Hindlimb muscle (tissue), 1 donor: ENCODE measurements around the gene MKNK2. TPM values are rescaled to one million over a fixed set of nuclear protein-coding genes. Genes with fewer than 3 reads are reported as not detected.

Experiments
- DNase-seq: peaks from one replicate; pipeline ENCODE4 v3.0.0-alpha.2; 2013
- polyA plus RNA-seq: library from polyadenylated mRNA; unstranded; fragments of 120-200 nt; gene quantifications from one replicate; pipeline ENCODE4 v1.2.1, GENCODE V29; 2013; ENCODE audit not compliant: insufficient read length

The MKNK2 gene
- polyA plus RNA-seq, 1 donor, result 116 TPM

- DNase-seq, result no peak
Observed at GRCh38 chr19:2079865-2080301, 28.8 kb upstream of the MKNK2 start.

GRCh38 chr19:2079076-2079864 is 28.2 kb upstream of the MKNK2 start:
- DNase-seq, result no peak

- no peak for DNase-seq
Observed at GRCh38 chr19:2077833-2078619, 27.0 kb upstream of the MKNK2 start.

GRCh38 chr19:2077398-2077797 is 26.4 kb upstream of the MKNK2 start:
- no peak for DNase-seq

DNA sequence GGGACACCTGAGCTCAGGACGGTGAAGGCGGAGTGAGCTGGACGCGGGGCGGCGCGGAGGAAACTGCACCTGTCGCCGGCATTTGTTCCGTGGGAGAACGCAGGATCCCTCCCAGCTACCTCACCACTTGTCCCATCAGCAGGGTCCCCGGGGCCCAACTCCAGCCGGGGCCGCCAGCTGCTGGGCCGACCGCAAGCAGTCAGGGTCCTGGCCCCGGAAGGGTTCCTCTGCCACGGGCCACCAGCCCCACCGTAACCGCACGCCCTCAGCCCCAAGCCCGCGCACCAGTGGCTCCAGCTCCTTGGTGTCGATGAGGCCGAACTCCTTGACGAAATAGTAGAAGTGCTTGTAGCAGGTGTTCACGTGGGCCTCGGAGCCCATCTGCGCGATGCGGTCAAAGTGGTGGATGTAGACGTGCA is 25.5 kb upstream of the MKNK2 start:
- DNase-seq, result no peak

DNA sequence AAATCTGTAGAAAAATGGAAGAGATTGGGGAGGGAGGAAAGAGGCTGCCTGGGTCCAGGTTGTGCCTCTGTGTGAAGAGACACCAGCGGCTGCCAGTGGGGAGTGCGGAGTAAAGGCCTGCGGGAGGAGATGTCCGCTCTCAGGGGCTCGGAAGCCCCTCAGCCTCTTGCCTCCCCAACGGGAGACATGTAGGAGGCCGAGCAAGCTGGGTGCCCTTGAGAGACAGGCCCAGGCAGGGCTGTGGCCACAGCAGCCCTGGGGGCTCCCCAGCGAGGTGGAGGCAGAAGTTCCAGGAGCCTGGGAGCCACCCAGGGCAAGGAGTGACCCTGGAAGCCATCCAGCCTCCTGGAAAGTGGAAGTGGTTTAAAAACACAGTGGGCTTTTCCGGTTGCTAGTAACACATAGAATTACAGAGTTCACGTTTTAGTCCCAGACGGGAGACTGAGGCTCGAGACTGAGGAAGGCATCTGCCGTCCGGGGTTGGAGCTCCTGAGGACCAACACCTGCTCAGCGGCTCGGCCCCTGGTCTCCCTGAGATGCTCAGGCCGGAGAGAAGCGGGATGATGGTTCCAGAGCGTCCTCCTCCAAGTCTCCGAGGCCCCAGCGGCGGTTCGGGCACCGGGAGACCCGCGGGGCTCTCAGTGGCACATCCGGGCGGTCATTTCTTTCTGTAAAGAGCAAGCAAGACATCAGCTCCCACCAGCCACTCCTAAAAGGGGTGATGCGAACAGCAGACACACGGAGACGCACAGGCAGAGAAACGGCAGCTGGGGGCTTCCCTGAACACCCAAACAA is 21.9 kb upstream of the MKNK2 start:
- no peak for DNase-seq

- DNase-seq, result no peak
Observed at GRCh38 chr19:2070986-2071673, 20.1 kb upstream of the MKNK2 start.

- no peak for DNase-seq
Observed at GRCh38 chr19:2070436-2070827, 19.4 kb upstream of the MKNK2 start.

DNA sequence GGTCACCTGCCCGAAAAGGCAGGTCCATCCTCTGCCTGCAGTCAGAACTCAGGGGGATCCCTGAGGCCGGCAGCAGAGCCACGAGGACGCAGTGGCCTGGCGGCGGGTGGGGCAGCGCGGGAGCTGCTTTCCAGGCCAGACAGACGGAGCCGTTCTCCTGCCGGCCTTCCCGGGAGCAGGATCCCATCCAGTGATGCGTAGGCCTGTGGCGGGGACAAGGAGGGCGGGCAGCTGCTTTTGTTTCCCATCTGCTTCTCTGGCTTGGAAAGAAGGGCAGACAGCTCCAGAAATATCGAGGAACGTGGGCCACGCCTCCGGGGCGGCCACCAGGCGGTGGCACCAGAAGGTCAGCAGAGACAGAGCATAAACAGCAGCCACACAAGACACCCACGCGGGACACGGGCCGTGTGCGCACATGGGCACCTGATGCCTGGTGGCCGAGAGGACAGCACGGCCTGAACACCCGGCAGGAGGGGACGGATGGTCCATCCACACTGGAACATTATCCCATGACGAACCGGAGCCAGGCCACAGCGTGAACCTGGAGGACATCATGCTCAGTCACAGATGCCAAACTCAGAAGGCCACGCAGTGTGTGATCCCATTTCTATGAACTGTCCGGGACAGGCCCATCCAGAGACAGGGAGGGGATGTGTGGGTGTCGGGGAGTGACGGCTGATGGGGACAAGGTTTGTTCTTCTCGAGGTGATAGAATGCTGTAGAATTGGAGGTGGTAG is 13.9 kb upstream of the MKNK2 start:
- DNase-seq, result no peak

- no peak for DNase-seq
Observed at GRCh38 chr19:2064395-2064787, 13.3 kb upstream of the MKNK2 start.

GRCh38 chr19:2063824-2064223 is 12.8 kb upstream of the MKNK2 start:
- DNase-seq, result no peak

- no peak for DNase-seq
Observed at GRCh38 chr19:2062770-2063169, 11.7 kb upstream of the MKNK2 start.

DNA sequence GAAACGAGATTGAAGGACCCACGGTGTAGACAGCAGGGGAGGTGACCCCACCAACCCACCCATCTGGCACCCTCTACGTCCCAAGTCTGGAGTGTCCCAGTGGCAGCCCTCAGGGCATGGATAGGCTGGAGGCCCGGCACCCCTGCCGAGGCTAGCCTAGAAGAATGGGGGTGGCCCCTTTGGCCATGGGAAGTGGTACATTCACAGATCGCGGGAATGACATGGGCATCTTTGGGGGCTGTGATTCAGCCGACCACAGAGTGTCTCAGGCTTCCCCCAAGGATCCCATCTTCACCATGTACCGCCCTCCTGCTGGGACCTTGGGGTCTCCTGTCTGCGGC is 11.3 kb upstream of the MKNK2 start:
- no peak for DNase-seq

- DNase-seq, result peak; percentile 98
Observed at GRCh38 chr19:2061495-2062388, 10.7 kb upstream of the MKNK2 start.

- DNase-seq, result peak; percentile 79
Observed at GRCh38 chr19:2060884-2061494, 9.9 kb upstream of the MKNK2 start.

DNA sequence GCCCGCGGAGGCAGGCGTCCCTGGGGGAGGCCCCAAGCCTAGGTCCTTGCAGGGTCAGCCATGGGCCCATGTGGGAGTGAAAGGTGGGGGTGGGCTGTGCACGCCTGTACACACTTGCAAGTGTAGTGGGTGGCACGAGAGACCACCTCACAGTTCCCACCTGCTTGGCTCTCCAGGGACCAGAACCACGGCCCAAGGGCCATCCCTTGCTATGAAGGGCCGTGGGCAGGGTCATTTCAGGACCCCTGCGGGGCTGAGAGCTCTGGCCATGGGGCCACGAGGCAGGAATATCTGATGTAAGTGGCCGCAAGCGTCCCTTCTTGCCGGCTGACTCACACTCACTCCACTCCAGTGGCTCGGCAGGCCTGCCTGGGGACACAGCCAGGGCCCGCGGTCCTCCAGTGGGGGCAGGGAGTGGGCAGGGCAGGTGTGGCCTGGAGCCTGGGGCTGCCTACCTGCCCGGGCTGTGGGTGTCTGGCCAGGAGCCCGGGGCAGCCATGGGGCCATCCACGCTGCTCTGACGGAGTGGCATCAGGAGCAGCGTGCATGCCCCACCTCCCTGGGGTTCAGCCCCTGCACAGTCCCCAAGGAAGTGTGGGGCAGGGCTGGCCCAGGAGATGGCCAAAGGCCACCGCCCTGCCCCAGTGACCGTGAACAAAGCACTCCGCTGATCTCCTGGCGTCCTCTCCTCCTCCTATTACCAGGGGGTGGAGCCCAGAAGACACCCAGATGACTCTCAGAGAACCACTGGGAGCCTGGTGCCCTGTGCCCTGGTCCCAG is 8.6 kb upstream of the MKNK2 start:
- no peak for DNase-seq

- no peak for DNase-seq
Observed at GRCh38 chr19:2058570-2059421, 7.8 kb upstream of the MKNK2 start.
